Heart left ventricle (tissue), 16 donors: ENCODE measurements around the gene TMEM38B. TPM values are rescaled to one million over a fixed set of nuclear protein-coding genes. Genes with fewer than 3 reads are reported as not detected.

ENCODE experiments used
- ATAC-seq, 4 donors: fragments of 200-7000 bp; cut with Tn5 transposase; one replicate each; pipeline ENCODE4 v1.9.1; 2020 to 2022; ENCODE audit warnings: moderate library complexity in 4 of 4, mild to moderate bottlenecking in 3 of 4, moderate number of reproducible peaks in 1 of 4
- DNase-seq, 5 donors: peaks; one replicate each; pipeline ENCODE4 v3.0.0-alpha.2; 2020
- H3K27ac ChIP-seq, 12 donors: fragments of 200-600 bp; sonication (generic) in 4 of 12; one replicate each; pipeline versions ENCODE4 v1.5.0 to v1.8.0; 2016 to 2022; ENCODE audit warnings: mild to moderate bottlenecking in 2 of 12
- H3K27me3 ChIP-seq, 9 donors: fragments of 200-600 bp; sonication (generic) in 2 of 9; one replicate each; pipeline versions ENCODE4 v1.5.1 to v1.8.0; 2016 to 2022; ENCODE audit warnings: mild to moderate bottlenecking in 3 of 9
- H3K36me3 ChIP-seq, 9 donors: fragments of 200-600 bp; sonication (generic) in 2 of 9; one replicate each; pipeline versions ENCODE4 v1.5.0 to v1.8.0; 2018 to 2022; ENCODE audit warnings: mild to moderate bottlenecking in 2 of 9
- H3K4me1 ChIP-seq, 12 donors: fragments of 200-600 bp; sonication (generic) in 4 of 12; one replicate each; pipeline versions ENCODE4 v1.5.0 to v1.8.0; 2016 to 2022; ENCODE audit warnings: mild to moderate bottlenecking in 3 of 12
- H3K4me3 ChIP-seq, 12 donors: fragments of 200-600 bp; sonication (generic) in 4 of 12; one replicate each; pipeline versions ENCODE4 v1.5.0 to v1.8.0; 2017 to 2022; ENCODE audit warnings: mild to moderate bottlenecking in 9 of 12, moderate library complexity in 4 of 12
- H3K9me3 ChIP-seq, 12 donors: fragments of 200-600 bp; sonication (generic) in 4 of 12; one replicate each; pipeline versions ENCODE4 v1.5.0 to v1.8.0; 2016 to 2022; ENCODE audit warnings: mild to moderate bottlenecking in 1 of 12
- POLR2A ChIP-seq, 2 donors: fragments of 450-650 bp; IDR thresholded peaks; one replicate each; pipeline ENCODE4 v1.6.1; 2017; ENCODE audit warnings: antibody characterized with exemption in 2 of 2, mild to moderate bottlenecking in 2 of 2, moderate library complexity in 2 of 2
- WGBS, 4 donors: extraction: QIAGEN DNeasy Blood & Tissue Kit in 2 of 4; methylation state at CpG; one replicate each; pipeline versions ENCODE4 v1.1.5 to v1.1.7; 2013 to 2018; 5-methylcytosine and 5-hydroxymethylcytosine counted together
- intact Hi-C, 10 donors: fragments of 100-400 bp; cut with DNase I; formaldehyde crosslinking; loops; one replicate each; pipeline versions ENCODE4 v1.11.1 to v1.14.2; 2022
- polyA plus RNA-seq, 2 donors: library from polyadenylated mRNA; stranded (reverse); fragments of 200-250 nt; gene quantifications; one replicate each; pipeline ENCODE4 v1.2.3, GENCODE V29; 2013
- total RNA-seq, 9 donors: library from RNA; depleted of rRNA in 2 of 9; stranded (reverse); fragments of >200 nt in 2 of 9; fragmentation: NEBNext Ultra II Directional in 3 of 9; extraction: Animal tissue kit (Norgen Biotek cat#: 25700) in 3 of 9; gene quantifications; one replicate each; pipeline versions ENCODE4 v1.1.0 to v1.2.4, GENCODE V29; 2016 to 2023
- TF ChIP-seq, protein P1 (sequence below), 12 donors: fragments of 200-600 bp; sonication (generic) in 4 of 12; IDR thresholded peaks; one replicate each; pipeline versions ENCODE4 v1.5.0 to v1.8.0; 2018 to 2022; ENCODE audit warnings: antibody characterized with exemption in 12 of 12, mild to moderate bottlenecking in 5 of 12
- donor health status: ischemic (EF 13 %, LVEDD 7.1; RV severe dilation, severe dysfunction).
- donor health status: healthy with polysubstance abuse.
- donor health status: DM: no; HTN: yes; CAD: no.
- donor health status: DM: no; HTN: no; CAD: no.
- donor health status: ischemic (EF 25% LVEDD 6.9; RV normal size, moderate dysfunction).
- donor health status: ischemic (EF 25% LVEDD 5.7; RV mildly dilated, moderate dysfunction).
- donor health status: healthy.
- donor health status: DM: yes; HTN: yes; CAD: no.
- donor health status: ischemic (EF 35%, LVEDD 5.7; RV mildly dilated, moderate dysfunction).
- donor health status: nonischemic (EF 11% LVEDD 7.7; RV severe dilation, severe dysfunction).
- donor health status: DM: yes; HTN: yes; CAD: no.
- donor health status: PGD.
- donor health status: ischemic (EF 29% LVEDD 5.4; RV normal size, mild dysfunction).
- donor health status: nonischemic (EF 23%, LVEDD 6.1; RV moderate dilation, normal function).

The TMEM38B gene
- total and polyA plus RNA-seq, 11 donors = 17.2 to 66.9 (median 45.4) TPM

DNA sequence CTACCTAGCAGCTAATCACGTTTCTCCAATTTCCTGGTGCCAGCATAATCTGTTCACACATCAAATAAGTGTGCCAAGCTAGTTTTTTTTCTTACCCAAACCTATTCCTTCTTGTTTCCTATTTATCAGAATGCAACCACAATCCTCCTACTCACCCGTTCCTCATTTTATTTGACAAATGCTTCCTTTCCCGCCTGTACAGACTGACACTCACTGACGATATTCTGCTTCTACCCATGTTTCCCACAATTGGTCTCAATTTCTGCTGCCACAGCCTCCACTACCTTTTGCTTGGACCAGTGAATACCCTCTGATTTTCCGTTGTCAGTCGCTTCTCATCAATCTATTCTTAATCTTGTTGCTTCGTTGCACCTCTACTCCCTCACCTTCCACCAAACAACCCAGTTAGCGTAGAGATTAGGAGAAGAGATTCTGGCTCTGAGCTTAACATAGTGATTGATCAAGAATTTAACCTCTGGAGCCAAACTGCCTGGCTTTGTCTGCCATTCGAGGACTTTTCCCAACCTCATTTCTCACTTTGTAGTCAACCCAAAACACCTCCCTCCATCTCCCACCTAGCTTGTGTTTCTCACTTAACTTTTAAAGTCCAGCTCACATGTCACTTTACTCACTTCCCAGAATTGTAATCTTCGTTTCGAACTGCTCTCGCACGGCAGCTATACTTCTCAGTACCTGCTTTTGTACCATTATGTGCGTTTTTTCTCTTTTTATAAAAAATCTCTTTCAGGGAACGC is 729 bp upstream of the TMEM38B start:
- WGBS, 4 donors = 4 to 6% (median 5%) methylated on average over 15 of the region's 15 CpGs
- Histone ChIP-seq H3K36me3 (no peaks in the 10 kb centered on the region), H3K9me3 (no peaks in the 10 kb centered on the region), H3K4me3 (peak overlapping the region; percentile 74 to 90 (median 81)), H3K4me1 (peaks cover 0 to 40% (median 10%) of the 10 kb centered on the region in 12 donors), H3K27ac (peak overlapping the region in 11 of 12 donors; percentile 76 to 95 (median 84)), H3K27me3 (peaks cover 0 to 30% (median 3%) of the 10 kb centered on the region in 9 donors)
- no peak for TF ChIP-seq POLR2A (IDR thresholded peaks at IDR 0.05)
- TF ChIP-seq, protein P1, sequence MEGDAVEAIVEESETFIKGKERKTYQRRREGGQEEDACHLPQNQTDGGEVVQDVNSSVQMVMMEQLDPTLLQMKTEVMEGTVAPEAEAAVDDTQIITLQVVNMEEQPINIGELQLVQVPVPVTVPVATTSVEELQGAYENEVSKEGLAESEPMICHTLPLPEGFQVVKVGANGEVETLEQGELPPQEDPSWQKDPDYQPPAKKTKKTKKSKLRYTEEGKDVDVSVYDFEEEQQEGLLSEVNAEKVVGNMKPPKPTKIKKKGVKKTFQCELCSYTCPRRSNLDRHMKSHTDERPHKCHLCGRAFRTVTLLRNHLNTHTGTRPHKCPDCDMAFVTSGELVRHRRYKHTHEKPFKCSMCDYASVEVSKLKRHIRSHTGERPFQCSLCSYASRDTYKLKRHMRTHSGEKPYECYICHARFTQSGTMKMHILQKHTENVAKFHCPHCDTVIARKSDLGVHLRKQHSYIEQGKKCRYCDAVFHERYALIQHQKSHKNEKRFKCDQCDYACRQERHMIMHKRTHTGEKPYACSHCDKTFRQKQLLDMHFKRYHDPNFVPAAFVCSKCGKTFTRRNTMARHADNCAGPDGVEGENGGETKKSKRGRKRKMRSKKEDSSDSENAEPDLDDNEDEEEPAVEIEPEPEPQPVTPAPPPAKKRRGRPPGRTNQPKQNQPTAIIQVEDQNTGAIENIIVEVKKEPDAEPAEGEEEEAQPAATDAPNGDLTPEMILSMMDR (IDR thresholded peaks at IDR 0.05) = no peak
- ATAC-seq = no peak
- DNase-seq = no peak
- intact Hi-C loops = loop anchor here in 1 of 10 donors (5.0 kb wide), 1 partner anchor 36 kb away; no protein-coding TSS in a partner anchor

DNA sequence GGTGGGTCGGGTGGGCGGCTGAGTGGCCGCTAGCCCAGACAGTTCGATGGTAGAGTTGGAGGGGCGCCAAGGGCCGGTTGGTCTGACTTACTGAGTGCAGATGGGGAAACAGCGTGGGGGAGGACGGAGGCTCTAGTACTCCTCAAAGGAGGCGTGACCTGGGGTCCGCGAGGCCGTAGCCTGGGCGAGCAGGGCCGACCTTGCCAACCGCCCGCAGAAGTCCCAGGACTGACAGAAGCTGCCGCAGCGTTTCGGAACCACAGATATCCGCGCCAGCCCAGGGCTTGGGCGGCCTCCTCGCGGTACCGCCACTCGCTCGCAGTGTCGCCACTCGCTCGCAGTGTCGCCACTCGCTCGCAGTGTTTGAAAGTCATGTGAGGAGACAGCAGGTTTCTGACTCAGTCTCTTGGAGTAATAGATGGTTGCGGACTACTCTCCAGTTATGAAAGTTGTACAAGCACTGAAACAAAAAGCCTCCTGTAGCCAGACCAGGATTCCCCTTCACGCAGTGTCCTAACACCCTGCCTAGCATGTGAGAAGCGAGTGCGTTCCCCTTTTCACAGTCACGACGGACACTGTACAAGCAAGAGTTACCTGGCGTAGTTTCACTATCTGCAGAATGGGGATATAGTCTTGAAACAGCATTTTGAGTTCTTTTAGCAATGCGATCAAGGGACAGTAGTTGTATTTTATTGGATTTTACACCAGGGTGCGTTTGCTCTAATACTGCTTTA is 674 bp downstream of the TMEM38B start:
- Histone ChIP-seq H3K36me3 (no peaks in the 10 kb centered on the region), H3K4me3 (peak overlapping the region; percentile 74 to 90 (median 81)), H3K9me3 (no peaks in the 10 kb centered on the region), H3K4me1 (peaks cover 0 to 50% (median 10%) of the 10 kb centered on the region in 12 donors), H3K27ac (peak overlapping the region; percentile 47 to 95 (median 84)), H3K27me3 (peaks cover 0 to 30% (median 3%) of the 10 kb centered on the region in 9 donors)
- 1 to 2% (median 2%) methylated on average over 26 to 42 of the region's 42 CpGs for WGBS, 4 donors
- DNase-seq (peak; percentile 47 to 76 (median 67)), ATAC-seq (peak; percentile 65 to 87 (median 80))
- TF ChIP-seq POLR2A (IDR thresholded peaks at IDR 0.05) = no peak
- TF ChIP-seq, protein P1 (IDR thresholded peaks at IDR 0.05) = peak in 1 of 12 donors; percentile 8
- intact Hi-C loops = loop anchor here in 1 of 10 donors (5.0 kb wide), 1 partner anchor 38 kb away; no protein-coding TSS in a partner anchor

GRCh38 chr9:105696219-105696793 is 2.0 kb downstream of the TMEM38B start:
- ATAC-seq (no peak), DNase-seq (no peak)
- H3K4me1 ChIP-seq = peaks cover 0 to 56% (median 15%) of the 10 kb centered on the region in 12 donors
- H3K27me3 ChIP-seq = peaks cover 0 to 27% (median 3%) of the 10 kb centered on the region in 9 donors
- WGBS, 4 donors = 88 to 96% (median 94%) methylated on average over 12 of the region's 12 CpGs
- peak overlapping the region in 4 of 12 donors; percentile 80 to 84 (median 82) for H3K4me3 ChIP-seq
- no peaks in the 10 kb centered on the region for H3K36me3 ChIP-seq
- H3K9me3 ChIP-seq = no peaks in the 10 kb centered on the region
- TF ChIP-seq, protein P1 (IDR thresholded peaks at IDR 0.05) = no peak
- no peak for TF ChIP-seq POLR2A (IDR thresholded peaks at IDR 0.05)
- H3K27ac ChIP-seq = peak overlapping the region in 1 of 12 donors; percentile 95
- intact Hi-C loops = no loop called here
